Measurements from ENCODE around the gene CNTN1.

- TF ChIP-seq EZH2 (IDR thresholded peaks at IDR 0.05; ENCODE audit: low read depth, low read length, severe bottlenecking) (no peak), JUN (IDR thresholded peaks at IDR 0.05; ENCODE audit: low read depth, low read length) (no peak), TCF12 (IDR thresholded peaks at IDR 0.05; ENCODE audit: low read depth, low read length) (no peak), CTCF (IDR thresholded peaks at IDR 0.05; ENCODE audit: control extremely low read depth in 1 of 3, insufficient read depth in 1 of 3, low read depth in 1 of 3, low read length in 3 of 3) (no peak), CEBPB (IDR thresholded peaks at IDR 0.05; ENCODE audit: low read depth, low read length) (no peak), POLR2A (IDR thresholded peaks at IDR 0.05; ENCODE audit: control extremely low read depth in 1 of 2, low read depth in 2 of 2, low read length in 2 of 2) (no peak), SP1 (IDR thresholded peaks at IDR 0.05; ENCODE audit: low read depth, low read length) (no peak), BCL11A (IDR thresholded peaks at IDR 0.05; ENCODE audit: low read depth in 2 of 2, low read length in 2 of 2) (no peak), HDAC2 (IDR thresholded peaks at IDR 0.05; ENCODE audit: borderline replicate concordance in 1 of 2, low read depth in 2 of 2, low read length in 2 of 2) (no peak), JUND (IDR thresholded peaks at IDR 0.05; ENCODE audit: low read length) (no peak)
Observed at GRCh38 chr12:40662366-40662765, 29.9 kb upstream of the CNTN1 start.

Data from H1 (cell line).